A673 (cell line): ENCODE results near the gene NPB.

Source experiments
- EZH2 ChIP-seq: fragments of 200-600 bp; sonication (generic); IDR thresholded peaks from 2 replicates; pipeline ENCODE4 v1.6.1; 2017; ENCODE audit warnings: borderline replicate concordance, low read depth, mild to moderate bottlenecking, mixed read lengths, antibody characterized with exemption, low read length; ENCODE audit not compliant: poor library complexity, severe bottlenecking
- TF ChIP-seq, protein P1 (sequence below): fragments of 300-800, 200-600 bp; sonication (generic); conservative IDR thresholded peaks from 2 replicates; pipeline ENCODE4 v1.5.1; 2017; ENCODE audit warnings: low read depth, mild to moderate bottlenecking, antibody characterized with exemption, low read length, moderate library complexity, mixed read lengths

DNA sequence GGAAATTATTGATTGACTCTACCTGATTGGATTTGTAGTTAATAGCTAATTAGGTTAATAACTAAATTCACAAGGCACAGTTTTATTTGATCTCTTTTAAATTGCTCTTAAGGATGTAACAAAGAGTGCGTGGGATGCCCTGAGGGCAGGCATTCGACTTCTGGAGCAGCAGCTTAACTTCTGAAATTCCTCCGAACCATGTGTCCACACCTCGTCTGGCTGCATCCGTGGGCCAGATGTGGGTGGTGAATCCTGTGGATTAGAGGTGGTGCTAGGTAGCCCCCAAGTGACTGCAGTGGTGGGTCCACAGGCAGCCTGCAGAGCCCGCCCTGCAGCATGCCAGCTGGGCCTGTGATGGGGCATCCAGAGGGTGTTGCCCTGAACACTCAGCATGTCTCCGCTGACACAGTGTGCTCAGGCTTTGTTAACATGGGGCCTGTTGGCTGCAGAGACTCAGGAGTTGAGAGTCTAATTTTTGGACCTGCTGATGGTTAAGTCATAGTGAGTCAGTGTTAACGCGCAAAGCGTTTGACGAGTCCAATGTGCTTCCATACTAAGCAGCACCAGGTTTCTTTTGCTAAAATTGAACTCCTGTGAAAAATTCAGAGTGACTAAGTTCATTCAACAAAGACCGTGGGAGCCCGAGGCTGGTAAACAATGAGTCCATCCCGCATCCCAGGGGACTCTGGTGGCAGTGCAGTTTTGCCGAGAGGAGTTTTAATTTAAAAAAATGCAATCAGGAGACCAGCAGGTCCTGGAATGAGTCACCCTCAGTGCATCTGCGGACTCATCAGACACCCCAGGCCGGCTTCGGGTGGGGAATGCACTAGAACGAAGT is 3.8 kb upstream of the NPB start:
- TF ChIP-seq, protein P1, sequence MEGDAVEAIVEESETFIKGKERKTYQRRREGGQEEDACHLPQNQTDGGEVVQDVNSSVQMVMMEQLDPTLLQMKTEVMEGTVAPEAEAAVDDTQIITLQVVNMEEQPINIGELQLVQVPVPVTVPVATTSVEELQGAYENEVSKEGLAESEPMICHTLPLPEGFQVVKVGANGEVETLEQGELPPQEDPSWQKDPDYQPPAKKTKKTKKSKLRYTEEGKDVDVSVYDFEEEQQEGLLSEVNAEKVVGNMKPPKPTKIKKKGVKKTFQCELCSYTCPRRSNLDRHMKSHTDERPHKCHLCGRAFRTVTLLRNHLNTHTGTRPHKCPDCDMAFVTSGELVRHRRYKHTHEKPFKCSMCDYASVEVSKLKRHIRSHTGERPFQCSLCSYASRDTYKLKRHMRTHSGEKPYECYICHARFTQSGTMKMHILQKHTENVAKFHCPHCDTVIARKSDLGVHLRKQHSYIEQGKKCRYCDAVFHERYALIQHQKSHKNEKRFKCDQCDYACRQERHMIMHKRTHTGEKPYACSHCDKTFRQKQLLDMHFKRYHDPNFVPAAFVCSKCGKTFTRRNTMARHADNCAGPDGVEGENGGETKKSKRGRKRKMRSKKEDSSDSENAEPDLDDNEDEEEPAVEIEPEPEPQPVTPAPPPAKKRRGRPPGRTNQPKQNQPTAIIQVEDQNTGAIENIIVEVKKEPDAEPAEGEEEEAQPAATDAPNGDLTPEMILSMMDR = no peak
- no peak for TF ChIP-seq EZH2
